B cell (primary cell): ENCODE data around the gene CYP2A13. TPM values are rescaled to one million over a fixed set of nuclear protein-coding genes. Genes with fewer than 3 reads are reported as not detected.
"Not testable (repeated sequence)": the region's sequence is repeated elsewhere in the genome, so short reads cannot be mapped to it uniquely, and the experiment has no call there.

Source experiments
- ATAC-seq: fragments of 200-7000 bp; cut with Tn5 transposase; one replicate; pipeline ENCODE4 v1.10.0; 2021; ENCODE audit warnings: low read depth, mild to moderate bottlenecking, moderate number of reproducible peaks, moderate library complexity
- CTCF ChIA-PET: fragments of 350-600 bp; sonication (Branson Sonifier 250); formaldehyde crosslinking; loops from one replicate; lab custom pipeline; 2021; ENCODE audit warnings: antibody characterized with exemption, inconsistent platforms; lab: Charles Lee
- POLR2A ChIA-PET: fragments of 350-600 bp; sonication (Branson Sonifier 250); formaldehyde crosslinking; loops from one replicate; lab custom pipeline; 2021; ENCODE audit warnings: antibody characterized with exemption; lab: Charles Lee
- DNase-seq: peaks from one replicate; pipeline ENCODE4 v3.0.0; 2013
- H2AFZ ChIP-seq: 2 replicates; pipeline ENCODE4 v1.6.1; 2012; ENCODE audit warnings: mild to moderate bottlenecking, low read depth, low read length; ENCODE audit not compliant: insufficient read depth, poor library complexity, severe bottlenecking
- H3K27ac ChIP-seq, 2 donors: 1 replicate in 1 of 2; 2 replicates in 1 of 2; pipeline ENCODE4 v1.5.1; 2012 to 2013; ENCODE audit warnings: low read length in 2 of 2, mild to moderate bottlenecking in 2 of 2, moderate library complexity in 1 of 2
- H3K27me3 ChIP-seq, 4 experiments: fragments of 200-600 bp in 1 of 4; sonication (generic) in 1 of 4; replicated peaks in 1 of 4; 1 replicate in 2 of 4; 2 replicates in 2 of 4; pipeline versions ENCODE4 v1.6.1 to v1.7.0; 2013 to 2016; ENCODE audit warnings: low read length in 3 of 4, mild to moderate bottlenecking in 2 of 4, mixed read lengths in 1 of 4, moderate library complexity in 1 of 4; ENCODE audit not compliant: insufficient read depth in 4 of 4, control insufficient read depth in 3 of 4; ENCODE audit errors: control extremely low read depth in 1 of 4
- H3K36me3 ChIP-seq, 2 experiments: replicated peaks in 1 of 2; 1 replicate in 1 of 2; 2 replicates in 1 of 2; pipeline versions ENCODE4 v1.6.1 to v1.7.1; 2013; ENCODE audit warnings: low read length in 1 of 2; ENCODE audit not compliant: insufficient read depth in 2 of 2, control insufficient read depth in 1 of 2; ENCODE audit errors: control extremely low read depth in 1 of 2, extremely low read depth in 1 of 2
- H3K4me1 ChIP-seq, 2 donors: fragments of 200-600 bp in 1 of 2; sonication (generic) in 1 of 2; 1 replicate in 1 of 2; 2 replicates in 1 of 2; pipeline versions ENCODE4 v1.5.1 to v1.6.1; 2013 to 2017; ENCODE audit warnings: low read length in 2 of 2; ENCODE audit not compliant: control insufficient read depth in 2 of 2, insufficient read depth in 2 of 2
- H3K4me2 ChIP-seq: replicated peaks from 2 replicates; pipeline ENCODE3; 2012; ENCODE audit warnings: mild to moderate bottlenecking, low read depth, low read length; ENCODE audit not compliant: poor library complexity, severe bottlenecking
- H3K4me3 ChIP-seq, 5 experiments: fragments of 200-600 bp in 1 of 5; sonication (generic) in 1 of 5; 1 replicate in 3 of 5; 2 replicates in 2 of 5; pipeline versions ENCODE4 v1.5.1 to v1.7.0; 2011 to 2016; ENCODE audit warnings: low read length in 4 of 5, mild to moderate bottlenecking in 4 of 5, low read depth in 2 of 5, control low read depth in 1 of 5, moderate library complexity in 1 of 5; ENCODE audit not compliant: insufficient read depth in 1 of 5; ENCODE audit errors: control extremely low read depth in 1 of 5, extremely low read depth in 1 of 5
- H3K79me2 ChIP-seq: fragments of 200-600 bp; sonication (generic); one replicate; pipeline ENCODE4 v1.6.0; 2016; ENCODE audit warnings: low read length; ENCODE audit not compliant: control insufficient read depth, insufficient read depth
- H3K9ac ChIP-seq: fragments of 200-600 bp; sonication (generic); 2 replicates; pipeline ENCODE4 v1.6.1; 2017; ENCODE audit warnings: mild to moderate bottlenecking, low read length, moderate library complexity
- H3K9me3 ChIP-seq, 3 donors: one replicate each; pipeline versions ENCODE4 v1.6.1 to v1.7.1; 2013; ENCODE audit warnings: low read length in 2 of 3; ENCODE audit not compliant: control insufficient read depth in 2 of 3, insufficient read depth in 1 of 3; ENCODE audit errors: control extremely low read depth in 1 of 3
- H4K20me1 ChIP-seq: 2 replicates; pipeline ENCODE4 v1.6.0; 2012; ENCODE audit warnings: mild to moderate bottlenecking, low read length; ENCODE audit not compliant: insufficient read depth, control insufficient read depth, poor library complexity, severe bottlenecking
- H3K27ac Mint-ChIP-seq: one replicate; pipeline ENCODE4 v1.8.0; 2021; ENCODE audit warnings: mixed read lengths
- H3K27me3 Mint-ChIP-seq: one replicate; pipeline ENCODE4 v1.8.0; 2021; ENCODE audit warnings: mixed read lengths
- H3K4me1 Mint-ChIP-seq: one replicate; pipeline ENCODE4 v1.8.0; 2021; ENCODE audit warnings: mixed read lengths
- H3K4me3 Mint-ChIP-seq: one replicate; pipeline ENCODE4 v1.8.0; 2021; ENCODE audit warnings: mixed read lengths
- H3K9me3 Mint-ChIP-seq: one replicate; pipeline ENCODE4 v1.8.0; 2022; ENCODE audit warnings: mixed read lengths; ENCODE audit not compliant: insufficient read depth
- EZH2 ChIP-seq: IDR thresholded peaks from 2 replicates; pipeline ENCODE4 v1.6.1; 2012; ENCODE audit warnings: borderline replicate concordance, low read depth, mild to moderate bottlenecking, moderate library complexity, low read length; ENCODE audit not compliant: insufficient read depth, poor library complexity, severe bottlenecking
- WGBS: methylation state at CpG from one replicate; pipeline ENCODE4 v1.1.5; 2013; ENCODE audit warnings: missing lambda C conversion rate; ENCODE audit not compliant: insufficient coverage; 5-methylcytosine and 5-hydroxymethylcytosine counted together
- intact Hi-C: fragments of 100-400 bp; cut with micrococcal nuclease; formaldehyde crosslinking; loops from one replicate; pipeline ENCODE4 v1.10.0; 2022
- polyA plus RNA-seq: library from polyadenylated mRNA; depleted of rRNA; stranded (reverse); fragments of >200 nt; gene quantifications from 2 replicates; pipeline ENCODE4 v1.2.3, GENCODE V29; 2012
- total RNA-seq, 2 donors: library from RNA; stranded (reverse); fragments of 120-200 nt in 1 of 2; gene quantifications; 1 replicate in 1 of 2; 2 replicates in 1 of 2; pipeline versions ENCODE4 v1.2.3 to v1.2.4, GENCODE V29; 2013 to 2022
- TF ChIP-seq, protein P1 (sequence below): fragments of 200-600 bp; IDR thresholded peaks from one replicate; pipeline ENCODE4 v1.8.0; 2022; ENCODE audit warnings: antibody characterized with exemption, mild to moderate bottlenecking

The CYP2A13 gene
- total and polyA plus RNA-seq, 2 donors (not counting 1 experiment from before 2014, with no cell fraction given) = not detected

DNA sequence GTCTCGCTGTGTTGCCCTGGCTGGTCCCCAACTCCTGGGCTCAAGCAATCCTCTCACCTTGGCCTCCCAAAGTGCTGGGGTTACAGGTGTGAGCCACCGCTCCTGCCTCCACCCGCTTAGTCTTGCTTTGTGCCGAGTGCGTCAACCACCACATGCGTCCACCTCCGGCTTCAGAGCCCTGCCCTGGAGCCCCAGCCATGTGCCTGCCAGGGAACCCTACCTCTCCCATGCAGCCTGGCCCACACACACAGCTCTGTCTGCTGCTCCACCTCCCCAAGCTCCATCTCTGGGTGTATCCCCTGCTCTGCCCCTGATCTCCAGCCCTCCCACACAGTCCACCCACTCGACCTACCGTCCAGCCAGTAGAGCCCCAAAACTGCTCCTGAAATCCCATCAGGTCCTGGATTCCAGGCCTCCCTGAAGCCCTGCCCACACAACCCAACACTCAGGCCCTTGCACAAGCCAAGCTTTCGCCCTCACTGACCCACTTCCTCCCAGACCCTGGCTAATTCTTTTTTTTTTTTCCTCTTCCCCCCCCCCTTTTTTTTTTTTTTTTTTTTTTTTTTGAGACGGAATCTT lies 35.6 kb downstream of the CYP2A13 start:
- Histone ChIP-seq H3K4me3 (no peak overlapping the region), H3K4me1 (peaks cover 6 to 16% of the 10 kb centered on the region in 2 donors), H3K9ac (no peak overlapping the region), H3K79me2 (no peaks in the 10 kb centered on the region), H3K27me3 (peaks cover 0 to 3% (median 0%) of the 10 kb centered on the region in 4 experiments), H2AFZ (no peak overlapping the region), H3K9me3 (peaks cover 0 to 5% (median 0%) of the 10 kb centered on the region in 3 donors), H3K36me3 (no peaks in the 10 kb centered on the region), H3K27ac (no peak overlapping the region), H4K20me1 (no peaks in the 10 kb centered on the region), H3K4me2 (no peak overlapping the region)
- ATAC-seq (no peak), DNase-seq (no peak)
- Mint-ChIP-seq H3K4me1 (peaks cover 20% of the 10 kb centered on the region), H3K27me3 (peaks cover 13% of the 10 kb centered on the region), H3K4me3 (no peak overlapping the region), H3K9me3 (no peaks in the 10 kb centered on the region), H3K27ac (no peak overlapping the region)
- POLR2A ChIA-PET = no interaction called here
- intact Hi-C loops = no loop called here
- CTCF ChIA-PET = interaction anchor here (0.7 to 1.0 kb wide), 2 partner anchors 20 to 445 kb away, joined by 3 read pairs; no protein-coding TSS in a partner anchor
- 94% methylated on average over 8 of the region's 11 CpGs for WGBS
- TF ChIP-seq, protein P1, sequence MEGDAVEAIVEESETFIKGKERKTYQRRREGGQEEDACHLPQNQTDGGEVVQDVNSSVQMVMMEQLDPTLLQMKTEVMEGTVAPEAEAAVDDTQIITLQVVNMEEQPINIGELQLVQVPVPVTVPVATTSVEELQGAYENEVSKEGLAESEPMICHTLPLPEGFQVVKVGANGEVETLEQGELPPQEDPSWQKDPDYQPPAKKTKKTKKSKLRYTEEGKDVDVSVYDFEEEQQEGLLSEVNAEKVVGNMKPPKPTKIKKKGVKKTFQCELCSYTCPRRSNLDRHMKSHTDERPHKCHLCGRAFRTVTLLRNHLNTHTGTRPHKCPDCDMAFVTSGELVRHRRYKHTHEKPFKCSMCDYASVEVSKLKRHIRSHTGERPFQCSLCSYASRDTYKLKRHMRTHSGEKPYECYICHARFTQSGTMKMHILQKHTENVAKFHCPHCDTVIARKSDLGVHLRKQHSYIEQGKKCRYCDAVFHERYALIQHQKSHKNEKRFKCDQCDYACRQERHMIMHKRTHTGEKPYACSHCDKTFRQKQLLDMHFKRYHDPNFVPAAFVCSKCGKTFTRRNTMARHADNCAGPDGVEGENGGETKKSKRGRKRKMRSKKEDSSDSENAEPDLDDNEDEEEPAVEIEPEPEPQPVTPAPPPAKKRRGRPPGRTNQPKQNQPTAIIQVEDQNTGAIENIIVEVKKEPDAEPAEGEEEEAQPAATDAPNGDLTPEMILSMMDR = no peak
- TF ChIP-seq EZH2 = no peak

DNA sequence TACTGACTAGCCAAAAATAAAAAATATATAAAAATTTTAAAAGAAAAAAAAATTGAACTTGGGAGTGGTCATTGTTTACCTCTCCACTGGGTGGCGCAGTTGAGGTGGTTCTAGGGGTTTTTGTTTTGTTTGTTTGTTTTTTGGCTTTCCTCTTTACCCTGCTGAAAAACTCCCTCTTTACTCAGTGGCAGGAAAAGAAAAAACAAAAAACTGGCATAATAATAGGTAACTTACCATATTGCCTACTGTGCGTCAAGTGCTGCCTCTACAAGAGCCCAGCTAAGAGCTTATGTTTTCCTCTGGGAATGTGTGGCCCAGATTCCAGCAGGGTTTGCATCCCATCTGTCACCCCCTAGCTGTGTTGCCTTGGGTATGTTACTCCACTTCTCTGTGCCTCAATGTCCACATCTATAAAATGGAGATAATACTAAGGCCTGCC lies 38.5 kb downstream of the CYP2A13 start:
- POLR2A ChIA-PET = interaction anchor here (0.6 kb wide), 2 partner anchors 225 to 851 kb away, joined by 3 read pairs; no protein-coding TSS in a partner anchor
- H3K36me3 ChIP-seq, H4K20me1 ChIP-seq, ATAC-seq, H3K27ac Mint-ChIP-seq, H3K4me1 ChIP-seq, H3K27me3 ChIP-seq, H3K4me2 ChIP-seq, H3K4me3 ChIP-seq, H3K79me2 ChIP-seq, H3K9me3 ChIP-seq, H3K4me3 Mint-ChIP-seq, H2AFZ ChIP-seq, H3K9me3 Mint-ChIP-seq, H3K9ac ChIP-seq, H3K27ac ChIP-seq: not testable (repeated sequence)
- intact Hi-C loops = loop anchor here (1.0 to 2.0 kb wide), 3 partner anchors 18 to 182 kb away; no protein-coding TSS in a partner anchor
- Mint-ChIP-seq H3K4me1 (peaks cover 11% of the 10 kb centered on the region), H3K27me3 (peaks cover 19% of the 10 kb centered on the region)
- peak; percentile 53 for DNase-seq
- 80% methylated on average over 1 of the region's 2 CpGs for WGBS
- CTCF ChIA-PET = interaction anchor here (0.7 to 6.1 kb wide), 16 partner anchors 9 to 465 kb away, joined by 3 to 38 read pairs (median 4); partner anchors contain the start of gene HNRNPUL1
- TF ChIP-seq, protein P1 = peak; percentile 82

DNA sequence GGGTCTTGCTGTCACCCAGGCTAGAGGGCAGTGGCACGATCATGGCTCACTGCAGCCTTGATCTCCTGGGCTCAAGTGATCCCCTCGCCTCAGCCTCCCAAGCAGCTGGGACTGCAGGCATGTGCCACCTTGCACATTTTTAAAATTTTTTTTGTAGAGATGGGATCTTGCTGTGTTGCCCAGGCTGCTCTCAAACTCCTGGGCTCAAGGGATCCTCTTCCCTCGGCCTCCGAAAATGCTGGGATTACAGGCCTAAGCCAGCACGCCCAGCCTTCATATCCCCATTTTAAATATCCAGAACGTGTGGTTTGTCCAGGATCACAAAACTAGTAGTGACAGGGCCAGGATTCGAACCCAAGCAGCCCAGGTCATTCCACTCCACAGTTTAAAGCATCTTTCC lies 39.1 kb downstream of the CYP2A13 start:
- not testable (repeated sequence) for H3K9me3 Mint-ChIP-seq, H3K36me3 ChIP-seq, H3K4me3 ChIP-seq, H3K9me3 ChIP-seq, H3K4me1 ChIP-seq, H3K9ac ChIP-seq, DNase-seq, H3K27ac ChIP-seq, H4K20me1 ChIP-seq, ATAC-seq, H3K79me2 ChIP-seq, H3K27me3 ChIP-seq, H3K27ac Mint-ChIP-seq
- Histone ChIP-seq H3K4me2 (peak overlapping the region; percentile 22), H2AFZ (peak overlapping the region; percentile 69)
- Mint-ChIP-seq H3K4me3 (peak overlapping the region; percentile 80), H3K27me3 (peaks cover 20% of the 10 kb centered on the region), H3K4me1 (peaks cover 11% of the 10 kb centered on the region)
- ChIA-PET CTCF (interaction anchor here (1.1 to 6.1 kb wide), 14 partner anchors 9 to 466 kb away, joined by 3 to 38 read pairs (median 4); partner anchors contain the start of gene HNRNPUL1), POLR2A (interaction anchor here (0.6 kb wide), 1 partner anchor 225 kb away, joined by 3 read pairs; no protein-coding TSS in a partner anchor)
- 81% methylated on average over 6 of the region's 7 CpGs for WGBS
- intact Hi-C loops = loop anchor here (1.0 to 2.0 kb wide), 2 partner anchors 17 to 135 kb away; no protein-coding TSS in a partner anchor
